ENCODE results near the gene ANXA11. TPM values are rescaled to one million over a fixed set of nuclear protein-coding genes. Genes with fewer than 3 reads are reported as not detected.

ANXA11 gene
- total RNA-seq, 2 donors from 2014 or later = 224 to 266 TPM

DNA sequence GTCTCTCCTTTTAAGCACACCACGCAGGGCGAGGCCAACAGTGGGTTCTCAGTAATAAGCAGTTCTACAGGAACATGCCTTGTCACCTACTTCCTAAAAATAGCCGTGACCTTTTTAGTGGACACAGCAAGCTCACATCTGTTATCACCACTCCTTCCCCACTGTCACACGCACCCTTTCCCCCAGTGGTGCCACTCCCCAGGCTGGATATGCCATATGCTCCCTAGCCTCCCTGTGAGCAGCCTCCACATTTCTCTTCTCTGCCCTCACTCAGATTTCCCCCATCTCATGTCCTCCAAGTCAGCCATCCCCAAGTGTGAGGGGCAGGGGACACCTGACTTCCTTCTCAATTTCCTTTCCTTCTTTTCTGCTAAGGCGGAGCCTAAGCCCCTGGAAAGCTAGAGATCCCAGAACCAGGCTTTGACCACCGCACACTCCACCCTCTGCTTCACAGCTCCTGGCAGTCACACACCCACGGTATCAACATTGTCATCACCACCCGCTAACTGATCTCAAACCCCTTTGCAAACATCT lies 3.7 kb downstream of the ANXA11 start:
- Histone ChIP-seq H3K4me3 (peak overlapping the region; percentile 35 to 40), H3K4me1 (peaks cover 0 to 89% of the 10 kb centered on the region in 2 donors), H3K27ac (peak overlapping the region; percentile 97 to 100), H3K9me3 (no peaks in the 10 kb centered on the region), H3K27me3 (no peaks in the 10 kb centered on the region), H3K36me3 (no peaks in the 10 kb centered on the region)
- no peak for DNase-seq (ENCODE audit: low spot score)
- TF ChIP-seq, protein P1, sequence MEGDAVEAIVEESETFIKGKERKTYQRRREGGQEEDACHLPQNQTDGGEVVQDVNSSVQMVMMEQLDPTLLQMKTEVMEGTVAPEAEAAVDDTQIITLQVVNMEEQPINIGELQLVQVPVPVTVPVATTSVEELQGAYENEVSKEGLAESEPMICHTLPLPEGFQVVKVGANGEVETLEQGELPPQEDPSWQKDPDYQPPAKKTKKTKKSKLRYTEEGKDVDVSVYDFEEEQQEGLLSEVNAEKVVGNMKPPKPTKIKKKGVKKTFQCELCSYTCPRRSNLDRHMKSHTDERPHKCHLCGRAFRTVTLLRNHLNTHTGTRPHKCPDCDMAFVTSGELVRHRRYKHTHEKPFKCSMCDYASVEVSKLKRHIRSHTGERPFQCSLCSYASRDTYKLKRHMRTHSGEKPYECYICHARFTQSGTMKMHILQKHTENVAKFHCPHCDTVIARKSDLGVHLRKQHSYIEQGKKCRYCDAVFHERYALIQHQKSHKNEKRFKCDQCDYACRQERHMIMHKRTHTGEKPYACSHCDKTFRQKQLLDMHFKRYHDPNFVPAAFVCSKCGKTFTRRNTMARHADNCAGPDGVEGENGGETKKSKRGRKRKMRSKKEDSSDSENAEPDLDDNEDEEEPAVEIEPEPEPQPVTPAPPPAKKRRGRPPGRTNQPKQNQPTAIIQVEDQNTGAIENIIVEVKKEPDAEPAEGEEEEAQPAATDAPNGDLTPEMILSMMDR (IDR thresholded peaks at IDR 0.05) = no peak

DNA sequence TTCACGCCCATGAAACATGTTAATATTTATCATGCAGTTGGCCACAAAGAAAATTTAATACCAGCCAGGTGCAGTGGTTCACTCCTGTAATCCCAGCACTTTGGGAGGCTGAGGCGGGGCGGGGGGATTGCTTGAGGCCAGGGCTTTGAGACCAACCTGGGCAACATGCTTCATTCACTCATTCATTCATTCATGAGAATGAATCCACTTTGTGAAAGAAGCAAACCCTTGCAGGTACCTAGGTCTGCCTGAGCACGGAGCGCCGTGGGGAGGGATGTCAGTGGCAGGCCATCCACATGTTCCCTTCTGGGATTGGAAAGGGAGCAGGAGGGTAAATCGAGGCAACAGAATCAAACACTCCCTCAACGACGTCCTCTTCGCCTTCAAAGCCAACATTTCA lies 4.7 kb downstream of the ANXA11 start:
- no peaks in the 10 kb centered on the region for H3K36me3 ChIP-seq
- no peaks in the 10 kb centered on the region for H3K9me3 ChIP-seq
- TF ChIP-seq, protein P1 (IDR thresholded peaks at IDR 0.05) = no peak
- no peaks in the 10 kb centered on the region for H3K27me3 ChIP-seq
- peak overlapping the region; percentile 97 to 100 for H3K27ac ChIP-seq
- peak overlapping the region; percentile 35 to 40 for H3K4me3 ChIP-seq
- peaks cover 0 to 89% of the 10 kb centered on the region in 2 donors for H3K4me1 ChIP-seq
- DNase-seq (ENCODE audit: low spot score) = no peak

DNA sequence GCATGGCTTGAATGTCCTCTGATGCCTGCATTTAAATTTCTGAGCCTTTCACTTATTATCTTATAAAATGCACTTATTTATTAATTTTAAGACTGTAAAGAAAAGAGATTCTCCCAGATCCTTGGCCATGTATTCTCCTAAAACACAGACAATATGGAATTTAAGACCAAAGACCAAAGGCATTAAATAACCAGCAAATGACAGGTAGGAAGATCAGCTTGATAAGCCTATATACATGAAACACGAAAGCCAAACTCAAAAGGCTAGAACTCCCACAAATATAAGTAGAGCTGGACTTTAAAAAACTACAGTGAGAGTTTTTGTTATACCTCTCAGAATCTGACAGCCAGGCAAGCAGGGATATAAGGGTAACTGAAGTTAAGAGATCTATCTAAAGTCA lies 5.1 kb downstream of the ANXA11 start:
- H3K27ac ChIP-seq = peak overlapping the region; percentile 97 to 100
- no peak for DNase-seq (ENCODE audit: low spot score)
- H3K9me3 ChIP-seq = no peaks in the 10 kb centered on the region
- peak overlapping the region; percentile 35 to 40 for H3K4me3 ChIP-seq
- TF ChIP-seq, protein P1 (IDR thresholded peaks at IDR 0.05) = no peak
- no peaks in the 10 kb centered on the region for H3K27me3 ChIP-seq
- peaks cover 4% of the 10 kb centered on the region for H3K36me3 ChIP-seq
- H3K4me1 ChIP-seq = peaks cover 0 to 94% of the 10 kb centered on the region in 2 donors

DNA sequence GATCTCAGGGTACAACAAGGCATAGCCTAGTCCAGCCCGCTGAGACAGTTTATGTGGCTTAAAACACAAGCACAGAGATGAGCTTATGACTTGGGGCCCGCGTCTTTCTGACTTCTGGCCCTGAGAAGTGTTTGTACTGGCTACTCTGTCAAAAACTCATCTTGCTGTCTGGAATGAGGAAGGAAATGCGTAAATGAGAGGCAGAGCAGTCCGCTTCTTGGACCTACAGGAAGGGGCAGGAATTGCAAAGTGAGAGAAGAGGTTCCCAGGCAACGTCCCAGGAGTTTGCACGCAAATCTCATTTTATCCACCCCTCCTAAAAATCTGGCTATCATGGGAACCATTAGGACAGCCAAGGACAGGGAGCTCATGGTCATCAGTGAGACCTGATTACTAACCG lies 5.5 kb downstream of the ANXA11 start:
- Histone ChIP-seq H3K4me1 (peaks cover 0 to 98% of the 10 kb centered on the region in 2 donors), H3K9me3 (no peaks in the 10 kb centered on the region), H3K27ac (peak overlapping the region; percentile 97 to 100), H3K4me3 (peak overlapping the region; percentile 35 to 40), H3K27me3 (no peaks in the 10 kb centered on the region), H3K36me3 (peaks cover 8% of the 10 kb centered on the region)
- peak; percentile 92 for DNase-seq (ENCODE audit: low spot score)
- TF ChIP-seq, protein P1 (IDR thresholded peaks at IDR 0.05) = peak in 1 of 2 donors; percentile 42

DNA sequence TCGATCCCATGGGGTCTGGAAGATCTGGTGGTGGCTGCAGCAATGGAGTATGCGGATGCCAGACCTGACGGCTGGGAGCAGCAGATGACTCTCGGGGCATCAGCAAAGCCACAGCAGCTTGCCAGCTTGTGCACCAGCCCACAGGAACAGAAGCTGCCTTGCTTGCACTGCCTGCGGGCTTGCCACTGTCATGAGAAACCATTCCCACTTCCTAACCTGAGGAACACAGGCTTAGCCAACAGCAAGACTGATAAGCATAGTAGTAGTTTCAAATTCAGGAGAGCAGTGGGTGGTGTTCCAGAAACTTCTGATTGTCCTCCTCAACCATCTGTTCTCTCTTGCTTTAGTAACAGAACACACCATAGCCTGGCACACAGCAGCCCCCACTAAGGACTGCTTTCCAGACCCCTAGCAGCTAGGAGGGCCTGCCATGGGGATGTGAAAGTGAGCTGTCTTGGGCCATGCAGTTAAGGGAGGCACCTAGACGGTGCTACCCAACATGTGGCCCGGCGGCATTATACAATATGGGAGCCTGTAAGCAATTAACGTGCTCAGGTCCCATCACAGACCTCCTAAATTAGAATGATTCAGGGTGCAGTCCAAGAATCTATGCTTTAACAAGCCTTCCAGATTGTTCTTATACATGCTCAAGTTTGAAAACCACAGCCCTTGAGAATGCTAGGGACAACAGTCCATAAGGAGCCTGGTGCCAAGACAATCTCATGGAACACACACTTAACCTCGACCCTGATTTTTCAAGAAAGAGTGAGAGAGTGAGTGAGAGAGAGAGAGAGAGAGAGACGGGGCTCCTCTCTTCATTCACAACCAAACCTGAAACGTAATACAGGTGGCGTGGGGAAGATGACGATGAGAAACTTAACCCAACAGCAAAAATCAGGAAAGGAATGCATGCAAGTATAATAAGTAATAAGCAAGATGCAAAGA lies 7.1 kb downstream of the ANXA11 start:
- Histone ChIP-seq H3K27me3 (no peaks in the 10 kb centered on the region), H3K36me3 (peaks cover 9% of the 10 kb centered on the region), H3K4me1 (peaks cover 0 to 100% of the 10 kb centered on the region in 2 donors), H3K27ac (peak overlapping the region; percentile 97 to 100), H3K9me3 (no peaks in the 10 kb centered on the region), H3K4me3 (peak overlapping the region in 1 of 2 donors; percentile 35)
- TF ChIP-seq, protein P1 (IDR thresholded peaks at IDR 0.05) = no peak
- DNase-seq (ENCODE audit: low spot score) = no peak

Measured in right atrium auricular region (tissue), 2 donors.